ENCODE results near the gene PLSCR2.
"Not testable (repeated sequence)": the region's sequence is repeated elsewhere in the genome, so short reads cannot be mapped to it uniquely, and the experiment has no call there.

The PLSCR2 gene

DNA sequence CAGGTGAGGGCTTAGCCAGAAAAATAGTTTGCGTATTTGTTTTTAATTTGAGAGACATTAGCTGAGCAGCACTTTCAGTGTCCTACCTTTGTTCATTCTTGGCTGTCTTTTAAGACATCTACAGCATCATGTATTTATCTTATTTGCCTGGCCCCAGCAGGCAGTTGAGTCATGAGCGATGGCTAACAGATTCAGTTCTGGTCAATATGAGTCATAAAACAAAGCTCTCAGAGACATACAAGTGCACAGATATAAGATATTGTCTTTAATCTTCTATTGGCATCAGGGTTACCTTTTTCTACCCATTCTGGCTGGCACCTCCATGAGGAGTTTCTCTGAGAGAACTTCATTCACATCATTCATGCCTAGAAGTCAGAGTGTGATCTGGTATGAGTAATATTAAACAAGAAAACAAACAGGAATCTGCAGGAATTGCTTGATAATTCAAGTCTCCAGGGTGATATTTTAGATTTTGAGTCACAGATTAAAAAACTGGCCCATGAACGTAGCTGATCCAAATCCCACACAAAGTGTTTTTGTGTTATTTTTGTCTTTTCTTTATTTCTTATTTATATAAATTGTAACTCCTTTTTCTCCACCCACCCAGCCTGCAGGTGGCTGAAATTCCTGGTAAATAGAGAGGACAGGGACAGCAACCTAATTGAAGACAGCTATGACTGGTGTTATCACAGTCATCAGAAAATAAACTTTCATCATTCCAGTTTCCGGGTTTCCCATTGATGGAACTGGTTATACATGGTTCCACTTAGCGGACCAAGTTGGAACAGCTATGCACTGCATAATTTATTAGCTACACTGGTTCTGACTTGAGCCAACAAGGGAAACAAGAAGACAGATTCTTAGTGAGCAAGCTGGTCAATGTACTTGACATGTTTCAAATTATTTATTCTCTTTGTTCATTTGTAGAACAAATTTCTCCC lies 47.3 kb downstream of the PLSCR2 start:
- no peak for FAIRE-seq
- peak; percentile 13 for DNase-seq (ENCODE audit: low spot score)

DNA sequence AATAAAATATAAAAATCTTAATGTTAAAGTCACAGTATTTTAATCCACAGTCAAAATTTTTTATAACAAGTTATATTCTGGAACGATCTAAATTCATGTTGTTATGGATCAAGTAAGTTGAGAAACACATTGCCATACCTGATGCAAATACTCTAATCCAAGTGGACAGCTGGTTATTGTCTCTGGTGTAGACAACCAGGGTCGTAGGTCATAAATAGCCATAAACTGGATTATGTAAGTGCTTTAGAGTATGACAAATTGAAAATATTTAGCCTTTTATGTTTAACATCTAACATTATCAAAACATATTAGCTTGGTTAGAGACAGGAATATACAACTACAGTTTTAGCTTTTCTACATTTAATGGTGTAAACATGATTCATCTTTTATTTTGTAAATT lies 53.0 kb downstream of the PLSCR2 start:
- FAIRE-seq: no peak
- DNase-seq (ENCODE audit: low spot score): no peak

DNA sequence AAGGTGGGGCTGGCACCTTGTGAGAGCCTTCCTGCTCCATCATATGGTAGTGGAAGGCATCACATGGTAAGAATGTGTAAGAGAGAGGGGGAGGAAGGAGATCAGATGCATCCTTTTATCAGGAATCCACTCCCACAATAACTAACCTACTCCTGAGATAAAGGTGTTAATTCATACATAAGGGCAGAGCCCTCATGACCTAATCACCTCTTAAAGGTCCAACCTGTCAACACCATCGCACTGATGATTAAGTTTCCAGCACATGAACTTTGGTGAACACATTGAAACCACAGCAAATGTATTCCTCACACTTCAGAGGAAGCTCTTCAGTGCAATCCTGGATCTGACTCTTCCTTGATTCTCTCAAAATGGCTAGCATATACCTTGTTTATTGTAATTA lies 55.4 kb downstream of the PLSCR2 start:
- DNase-seq (ENCODE audit: low spot score): no peak
- FAIRE-seq: no peak

DNA sequence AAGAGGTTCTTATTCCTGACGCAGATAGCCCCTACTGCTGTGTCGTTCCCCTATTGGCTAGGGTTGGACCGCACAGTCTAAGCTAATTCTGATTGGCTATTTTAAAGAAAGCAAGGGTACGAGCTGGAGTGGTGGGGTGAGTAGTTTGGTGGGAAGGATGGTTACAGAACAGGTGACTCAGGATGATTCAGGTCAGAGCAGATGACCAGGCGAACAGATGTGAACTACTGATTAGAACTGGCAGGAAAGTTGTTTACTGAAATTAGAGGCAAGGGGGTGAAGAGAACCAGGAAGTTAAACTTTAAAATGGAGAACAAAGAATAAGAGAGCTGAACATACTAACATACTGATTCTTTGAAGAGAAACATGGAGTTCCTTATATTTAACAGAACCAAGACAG lies 56.6 kb downstream of the PLSCR2 start:
- not testable (repeated sequence) for FAIRE-seq; DNase-seq (ENCODE audit: low spot score)

DNA sequence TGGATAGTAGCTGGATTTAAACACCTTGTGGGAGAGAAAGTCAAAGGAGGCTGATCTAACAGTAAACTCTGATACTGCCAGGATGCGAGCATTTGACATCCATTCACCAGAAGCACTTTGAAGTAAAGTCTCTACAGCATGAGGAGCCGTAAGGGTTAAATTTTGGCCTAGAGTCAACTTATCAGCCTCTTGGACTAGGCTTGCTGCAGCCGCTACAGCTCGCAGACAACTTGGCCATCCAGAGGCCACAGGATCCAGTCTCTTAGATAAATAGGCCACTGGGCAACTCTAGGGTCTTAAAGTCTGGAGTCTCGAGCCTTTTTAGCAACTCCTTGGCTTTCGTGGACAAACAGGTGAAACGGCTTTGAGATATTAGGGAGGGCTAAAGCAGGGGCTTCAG lies 61.4 kb downstream of the PLSCR2 start:
- DNase-seq (ENCODE audit: low spot score) (no peak), FAIRE-seq (no peak)

DNA sequence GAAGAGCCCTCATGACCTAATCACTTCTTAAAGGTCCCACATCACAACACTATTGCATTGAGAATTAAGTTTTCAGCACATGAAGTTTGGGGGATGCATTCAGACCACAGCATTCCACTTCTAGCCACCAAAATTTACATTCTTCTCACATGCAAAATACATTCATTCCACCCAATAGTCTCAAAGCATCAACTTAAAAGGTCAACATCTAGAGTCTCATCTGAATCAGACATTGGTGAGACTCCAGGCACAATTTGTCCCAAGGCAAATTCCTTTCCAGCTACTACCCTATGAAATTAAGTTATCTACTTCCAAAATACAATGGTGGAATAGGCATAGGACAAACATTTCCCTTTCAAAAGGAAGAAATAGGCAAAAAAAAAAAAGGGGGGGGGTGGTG lies 64.9 kb downstream of the PLSCR2 start:
- no peak for FAIRE-seq

DNA sequence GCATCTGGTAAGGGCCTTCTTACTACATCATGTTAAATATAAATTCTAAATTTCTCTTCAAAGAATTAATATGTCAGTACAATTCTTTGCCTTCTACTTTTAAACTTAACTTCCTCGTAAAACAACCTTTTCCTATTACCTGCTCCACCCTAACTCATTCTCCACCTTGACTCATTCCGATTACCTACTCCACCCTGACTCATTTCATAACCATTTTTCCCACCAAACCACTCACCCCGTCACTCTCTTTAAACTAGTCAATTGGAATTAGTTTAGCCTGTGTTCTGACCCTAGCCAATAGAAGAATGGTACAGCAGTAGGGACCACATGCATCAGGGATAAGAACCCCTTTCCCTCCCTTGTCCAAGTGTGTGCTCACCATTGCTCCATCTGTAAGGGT lies 65.6 kb downstream of the PLSCR2 start:
- FAIRE-seq: no peak
- no peak for DNase-seq (ENCODE audit: low spot score)

More for the DNA sequence above, 64.9 kb downstream of the PLSCR2 start:
- DNase-seq (ENCODE audit: low spot score): no peak

DNA sequence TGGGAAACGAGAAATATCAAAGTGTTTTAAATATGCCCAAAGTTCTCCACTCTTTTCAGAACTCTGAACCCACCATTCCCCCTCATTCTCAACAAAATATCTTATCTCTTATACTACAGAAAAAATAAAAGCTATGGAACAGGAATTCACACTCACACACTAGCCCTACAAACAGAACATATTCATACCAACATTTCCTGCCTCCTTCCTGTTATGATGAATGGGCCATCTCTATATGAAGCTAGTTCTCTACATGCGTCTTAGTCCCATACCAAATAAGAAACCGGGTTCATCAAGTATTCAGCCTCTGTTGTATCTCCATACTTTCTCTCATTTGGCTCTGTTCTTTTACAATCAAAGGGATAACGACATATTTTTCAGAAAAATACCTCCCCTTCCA lies 72.6 kb downstream of the PLSCR2 start:
- no peak for FAIRE-seq
- no peak for DNase-seq (ENCODE audit: low spot score)

DNA sequence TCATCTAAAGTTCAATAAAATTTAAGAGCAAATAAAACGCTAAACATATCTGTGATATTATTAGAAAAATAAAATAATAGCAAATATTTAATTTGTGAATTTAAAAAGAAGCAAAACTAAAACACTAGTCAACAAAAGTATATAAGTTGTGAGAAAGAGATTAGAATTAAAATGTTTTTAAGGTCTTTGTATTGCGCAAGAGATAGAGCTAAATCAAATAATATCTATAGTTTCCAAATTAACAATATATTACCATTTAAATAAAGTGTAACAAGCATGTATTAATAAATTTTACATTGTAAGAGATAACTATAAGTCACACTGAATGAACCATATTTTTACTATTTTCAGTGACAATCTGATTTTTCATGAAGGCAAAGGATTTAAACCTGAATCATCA lies 74.2 kb downstream of the PLSCR2 start:
- FAIRE-seq: no peak
- DNase-seq (ENCODE audit: low spot score): no peak

DNA sequence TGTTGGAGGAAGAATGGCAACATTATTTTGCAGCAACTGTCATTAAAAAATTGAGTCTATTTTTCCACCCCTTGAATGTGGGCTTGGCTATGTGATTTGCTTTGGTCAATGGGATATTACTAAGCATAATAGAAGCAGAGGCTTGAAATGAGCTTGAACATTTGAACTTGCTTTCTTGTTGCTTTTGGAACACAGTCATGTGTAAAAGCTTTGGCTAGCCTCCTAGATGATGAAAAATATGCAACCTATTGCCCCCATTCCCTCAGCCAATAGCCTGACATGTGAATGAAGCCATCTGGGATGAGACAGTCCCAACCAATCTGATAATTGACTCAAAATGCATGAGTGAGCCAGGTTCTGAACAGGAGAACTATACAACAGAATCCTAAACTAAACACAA lies 78.4 kb downstream of the PLSCR2 start:
- FAIRE-seq (no peak), DNase-seq (ENCODE audit: low spot score) (no peak)

DNA sequence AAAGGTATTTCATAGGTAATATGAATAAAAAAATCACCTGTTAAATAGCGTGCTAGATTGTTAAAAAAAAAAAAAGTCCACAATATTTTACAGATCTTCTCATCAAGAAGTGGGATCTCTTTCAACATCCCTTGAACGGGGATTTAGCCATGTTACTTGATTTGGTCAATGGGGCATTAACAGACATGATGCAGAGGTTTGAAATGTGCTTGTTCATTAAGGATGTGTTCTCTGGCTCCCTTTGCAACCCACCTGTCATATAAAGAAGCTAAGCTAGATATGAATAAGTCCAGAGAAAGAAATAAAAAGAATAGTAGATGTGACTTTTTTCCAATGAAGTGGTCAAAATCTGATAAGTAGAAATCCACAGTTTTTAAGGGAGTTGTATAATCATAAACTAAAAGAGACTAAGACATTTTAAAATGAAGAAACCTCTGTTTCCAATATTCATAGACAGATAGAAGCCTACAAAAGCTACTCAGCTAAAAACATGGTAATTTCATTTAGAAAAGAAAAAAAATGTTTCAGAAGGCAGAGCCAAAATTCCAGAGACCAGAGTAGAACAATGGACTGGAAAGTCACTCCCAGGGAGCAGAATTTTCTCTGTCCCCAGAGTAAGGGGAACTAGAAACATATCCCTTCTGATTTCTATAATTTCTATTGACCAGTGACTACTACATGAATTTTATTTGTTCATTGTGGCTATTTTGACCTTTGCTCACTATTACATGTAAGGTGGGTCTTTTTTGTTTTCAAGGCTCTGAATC lies 79.2 kb downstream of the PLSCR2 start:
- no peak for DNase-seq (ENCODE audit: low spot score)
- FAIRE-seq: no peak

DNA sequence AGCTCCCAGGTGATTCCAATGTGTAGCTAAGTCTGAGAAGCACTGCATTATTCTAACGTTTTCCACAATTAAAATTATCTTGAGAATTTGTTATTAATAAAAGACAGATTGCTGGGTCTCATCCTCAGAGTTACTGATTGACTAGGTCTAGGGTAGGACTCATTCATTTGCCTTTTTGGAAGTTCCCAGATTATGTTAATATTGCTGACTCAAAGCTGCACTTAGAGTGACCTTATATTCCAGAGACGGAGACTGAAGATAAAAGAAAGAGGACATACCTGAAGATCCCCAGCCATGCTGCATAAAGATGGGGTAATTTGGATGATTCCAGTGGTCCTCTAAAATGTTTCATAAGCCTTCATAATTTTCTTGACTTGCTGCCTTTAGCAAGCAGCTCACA lies 81.8 kb downstream of the PLSCR2 start:
- DNase-seq (ENCODE audit: low spot score): no peak
- FAIRE-seq: no peak

DNA sequence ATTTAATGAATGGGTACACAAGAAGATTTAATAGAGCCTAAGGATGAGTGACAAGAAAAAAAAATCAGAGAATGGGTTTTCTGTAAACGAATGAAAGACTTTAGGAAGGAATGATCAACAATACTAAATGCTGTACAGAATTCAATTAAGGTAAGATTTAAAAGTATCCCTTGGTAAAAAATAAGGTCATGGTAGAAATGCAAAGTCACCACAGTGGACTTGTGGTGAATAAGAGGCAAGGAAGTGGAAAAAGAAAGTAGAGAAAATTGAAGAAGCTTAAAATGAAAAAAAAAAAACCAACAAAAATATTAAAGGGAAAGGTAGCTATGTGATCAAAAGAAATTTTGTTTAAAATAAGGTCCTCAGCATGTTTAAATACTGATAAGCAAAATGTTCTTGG lies 82.4 kb downstream of the PLSCR2 start:
- FAIRE-seq (no peak), DNase-seq (ENCODE audit: low spot score) (no peak)

DNA sequence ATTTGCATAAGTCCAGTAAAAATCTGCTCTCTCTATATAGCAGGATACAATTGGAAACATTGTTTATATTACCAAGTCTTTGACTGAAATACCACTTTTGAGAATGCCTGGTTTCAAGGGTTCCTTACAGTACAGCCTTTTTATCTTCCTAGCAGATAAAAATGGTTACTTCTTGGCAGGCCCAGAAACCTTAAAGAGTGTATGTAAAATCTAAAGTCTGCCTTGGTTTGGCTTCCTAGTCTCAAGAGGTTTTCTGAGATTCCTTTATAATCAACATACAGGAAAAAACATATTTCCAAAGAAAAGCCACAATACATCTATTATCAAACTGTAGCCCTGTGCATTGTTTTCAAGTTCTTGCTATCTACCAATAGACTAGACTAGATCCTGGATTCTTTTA lies 84.6 kb downstream of the PLSCR2 start:
- no peak for FAIRE-seq

More for the DNA sequence above, 84.6 kb downstream of the PLSCR2 start:
- DNase-seq (ENCODE audit: low spot score): no peak

Measured in urothelium cell line (cell line).